Fibroblast of peridontal ligament (primary cell): Measurements from ENCODE around the gene STAT5B.

Experiments
- DNase-seq: peaks from one replicate; pipeline ENCODE4 v3.0.0-alpha.2; 2010; ENCODE audit errors: extremely low read depth

Gene STAT5B

GRCh38 chr17:42180411-42180921 is 95.7 kb downstream of the STAT5B start:
- no peak for DNase-seq

GRCh38 chr17:42179911-42180410 is 96.2 kb downstream of the STAT5B start:
- peak; percentile 28 for DNase-seq

- no peak for DNase-seq
Observed at GRCh38 chr17:42179335-42179734, 96.9 kb downstream of the STAT5B start.

GRCh38 chr17:42178817-42179216 is 97.4 kb downstream of the STAT5B start:
- DNase-seq: no peak

- no peak for DNase-seq
Observed at GRCh38 chr17:42177684-42178083, 98.5 kb downstream of the STAT5B start.

- DNase-seq: no peak
Observed at GRCh38 chr17:42174126-42174783, 101.9 kb downstream of the STAT5B start.

- DNase-seq: no peak
Observed at GRCh38 chr17:42171831-42172230, 104.4 kb downstream of the STAT5B start.

GRCh38 chr17:42169351-42169750 is 106.8 kb downstream of the STAT5B start:
- DNase-seq: no peak

GRCh38 chr17:42167807-42168206 is 108.4 kb downstream of the STAT5B start:
- DNase-seq: no peak

GRCh38 chr17:42166196-42166763 is 109.9 kb downstream of the STAT5B start:
- DNase-seq: no peak

GRCh38 chr17:42165751-42166150 is 110.4 kb downstream of the STAT5B start:
- DNase-seq: no peak

GRCh38 chr17:42163696-42164407 is 112.3 kb downstream of the STAT5B start:
- no peak for DNase-seq

- no peak for DNase-seq
Observed at GRCh38 chr17:42163113-42163512, 113.1 kb downstream of the STAT5B start.

- no peak for DNase-seq
Observed at GRCh38 chr17:42160531-42160910, 115.7 kb downstream of the STAT5B start.

- DNase-seq: no peak
Observed at GRCh38 chr17:42159796-42160530, 116.2 kb downstream of the STAT5B start.

- no peak for DNase-seq
Observed at GRCh38 chr17:42155614-42156045, 120.6 kb downstream of the STAT5B start.

- DNase-seq: peak; percentile 25
Observed at GRCh38 chr17:42153919-42154742, 122.1 kb downstream of the STAT5B start.
